Ishikawa (cell line): ENCODE measurements around the gene DCTN4.

Experiments used
- CEBPB ChIP-seq: IDR thresholded peaks from 2 replicates; pipeline ENCODE4 v1.6.1; 2012
- CREB1 ChIP-seq: IDR thresholded peaks from 2 replicates; pipeline ENCODE4 v1.6.1; 2012; ENCODE audit warnings: low read depth
- EGR1 ChIP-seq: IDR thresholded peaks from 2 replicates; pipeline ENCODE4 v1.6.1; 2012
- EP300 ChIP-seq: IDR thresholded peaks from 2 replicates; pipeline ENCODE4 v1.6.1; 2012; ENCODE audit warnings: borderline replicate concordance
- FOXM1 ChIP-seq: IDR thresholded peaks from 2 replicates; pipeline ENCODE4 v1.6.1; 2012; ENCODE audit warnings: low read depth, borderline replicate concordance
- NFIC ChIP-seq: IDR thresholded peaks from 2 replicates; pipeline ENCODE4 v1.6.1; 2012
- RAD21 ChIP-seq: IDR thresholded peaks from 2 replicates; pipeline ENCODE4 v1.6.1; 2012; ENCODE audit warnings: low read depth
- REST ChIP-seq: IDR thresholded peaks from 2 replicates; pipeline ENCODE4 v1.6.1; 2012; ENCODE audit warnings: low read depth, mild to moderate bottlenecking
- TAF1 ChIP-seq: IDR thresholded peaks from 2 replicates; pipeline ENCODE4 v1.6.1; 2012; ENCODE audit warnings: low read depth, mild to moderate bottlenecking
- TCF12 ChIP-seq: IDR thresholded peaks from 2 replicates; pipeline ENCODE4 v1.6.1; 2012; ENCODE audit warnings: low read depth
- TEAD4 ChIP-seq: IDR thresholded peaks from 2 replicates; pipeline ENCODE4 v1.6.1; 2012
- YY1 ChIP-seq: IDR thresholded peaks from 2 replicates; pipeline ENCODE4 v1.6.1; 2012; ENCODE audit warnings: low read depth
- ZBTB7A ChIP-seq: IDR thresholded peaks from 2 replicates; pipeline ENCODE4 v1.6.1; 2012; ENCODE audit warnings: low read depth
- TF ChIP-seq, protein P1 (sequence below): IDR thresholded peaks from 2 replicates; pipeline ENCODE4 v1.6.1; 2012
- TF ChIP-seq, protein P2 (sequence below): IDR thresholded peaks from 2 replicates; pipeline ENCODE4 v1.6.1; 2012

The DCTN4 gene

GRCh38 chr5:150771034-150771795 lies 12.4 kb upstream of the DCTN4 start:
- no peak for TF ChIP-seq REST
- no peak for TF ChIP-seq TAF1
- no peak for TF ChIP-seq NFIC
- no peak for TF ChIP-seq CREB1
- TF ChIP-seq EGR1 = no peak
- no peak for TF ChIP-seq TCF12
- TF ChIP-seq RAD21 = no peak
- TF ChIP-seq ZBTB7A = no peak
- no peak for TF ChIP-seq FOXM1
- TF ChIP-seq, protein P1, sequence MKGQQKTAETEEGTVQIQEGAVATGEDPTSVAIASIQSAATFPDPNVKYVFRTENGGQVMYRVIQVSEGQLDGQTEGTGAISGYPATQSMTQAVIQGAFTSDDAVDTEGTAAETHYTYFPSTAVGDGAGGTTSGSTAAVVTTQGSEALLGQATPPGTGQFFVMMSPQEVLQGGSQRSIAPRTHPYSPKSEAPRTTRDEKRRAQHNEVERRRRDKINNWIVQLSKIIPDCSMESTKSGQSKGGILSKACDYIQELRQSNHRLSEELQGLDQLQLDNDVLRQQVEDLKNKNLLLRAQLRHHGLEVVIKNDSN = no peak
- TF ChIP-seq TEAD4 = no peak
- no peak for TF ChIP-seq YY1
- TF ChIP-seq CEBPB = no peak
- TF ChIP-seq, protein P2, sequence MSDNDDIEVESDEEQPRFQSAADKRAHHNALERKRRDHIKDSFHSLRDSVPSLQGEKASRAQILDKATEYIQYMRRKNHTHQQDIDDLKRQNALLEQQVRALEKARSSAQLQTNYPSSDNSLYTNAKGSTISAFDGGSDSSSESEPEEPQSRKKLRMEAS = no peak
- TF ChIP-seq EP300 = no peak

- TF ChIP-seq, protein P2 = no peak
- no peak for TF ChIP-seq TEAD4
- no peak for TF ChIP-seq EGR1
- TF ChIP-seq, protein P1 = no peak
- TF ChIP-seq CEBPB = no peak
- no peak for TF ChIP-seq REST
- no peak for TF ChIP-seq ZBTB7A
- no peak for TF ChIP-seq TCF12
Observed at GRCh38 chr5:150766251-150766650, 7.4 kb upstream of the DCTN4 start.

DNA sequence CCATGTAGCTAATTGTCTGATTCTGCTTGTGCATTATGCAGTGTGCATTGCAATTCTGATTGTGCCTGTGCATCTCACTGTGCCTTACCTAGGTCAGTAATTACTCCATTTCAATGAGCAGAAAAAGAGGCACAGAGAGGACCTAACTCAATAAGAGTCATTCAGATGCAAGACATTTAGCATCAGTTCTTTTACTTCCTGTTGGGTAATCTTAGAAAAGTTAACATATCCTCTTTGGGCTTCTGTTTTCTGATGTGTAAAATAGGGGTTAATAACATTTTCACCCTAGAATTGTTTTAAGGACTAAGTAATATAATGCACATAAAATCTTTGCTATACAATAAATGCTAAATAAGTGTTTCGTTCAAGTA lies 7.0 kb upstream of the DCTN4 start:
- TF ChIP-seq ZBTB7A (no peak), CEBPB (no peak), YY1 (no peak), NFIC (no peak), FOXM1 (no peak), TAF1 (no peak), RAD21 (no peak)

GRCh38 chr5:150765011-150765798 lies 6.4 kb upstream of the DCTN4 start:
- TF ChIP-seq RAD21 (no peak), FOXM1 (no peak), EP300 (no peak), TEAD4 (no peak), TAF1 (no peak), CEBPB (no peak), REST (no peak), TCF12 (no peak), ZBTB7A (no peak), NFIC (no peak), CREB1 (no peak), EGR1 (no peak), YY1 (no peak)
- TF ChIP-seq, protein P2 = no peak
- TF ChIP-seq, protein P1 = no peak
